Ovary (tissue), 9 donors: ENCODE results near the gene PCGF2. TPM values are rescaled to one million over a fixed set of nuclear protein-coding genes. Genes with fewer than 3 reads are reported as not detected.

Experiments
- DNase-seq, 5 donors: peaks; one replicate each; pipeline ENCODE4 v3.0.0-alpha.2; 2019 to 2020
- H3K27ac ChIP-seq, 2 donors: fragments of 200-600 bp; one replicate each; pipeline versions ENCODE4 v1.5.1 to v1.8.0; 2019 to 2022
- H3K27me3 ChIP-seq: fragments of 200-600 bp; one replicate; pipeline ENCODE4 v1.8.0; 2022
- H3K36me3 ChIP-seq: fragments of 200-600 bp; sonication (generic); one replicate; pipeline ENCODE4 v1.5.1; 2019
- H3K4me1 ChIP-seq: one replicate; pipeline ENCODE4 v1.8.1; 2013; ENCODE audit warnings: mild to moderate bottlenecking, moderate library complexity; ENCODE audit not compliant: insufficient read depth
- H3K4me3 ChIP-seq: fragments of 200-600 bp; sonication (generic); one replicate; pipeline ENCODE4 v1.5.1; 2017
- H3K9me3 ChIP-seq, 2 donors: fragments of 200-600 bp in 1 of 2; sonication (generic) in 1 of 2; one replicate each; pipeline versions ENCODE4 v1.5.1 to v1.8.1; 2013 to 2019; ENCODE audit warnings: mild to moderate bottlenecking in 1 of 2, moderate library complexity in 1 of 2
- CTCF ChIP-seq, 3 donors: fragments of 450-650 bp in 2 of 3; fragments of 200-600 bp in 1 of 3; IDR thresholded peaks; one replicate each; pipeline versions ENCODE4 v1.5.1 to v1.8.0; 2016 to 2022; ENCODE audit warnings: antibody characterized with exemption in 3 of 3, mild to moderate bottlenecking in 1 of 3
- EP300 ChIP-seq: sonication (generic); formaldehyde crosslinking; IDR thresholded peaks from one replicate; pipeline ENCODE4 v1.6.1; 2017; ENCODE audit warnings: antibody characterized with exemption
- POLR2A ChIP-seq: fragments of 450-650 bp; IDR thresholded peaks from one replicate; pipeline ENCODE4 v1.6.1; 2017; ENCODE audit warnings: antibody characterized with exemption, mild to moderate bottlenecking, moderate library complexity
- WGBS, 3 donors: extraction: QIAGEN DNeasy Blood & Tissue Kit in 1 of 3; methylation state at CpG; one replicate each; pipeline versions ENCODE4 v1.1.5 to v1.1.7; 2013 to 2017; 5-methylcytosine and 5-hydroxymethylcytosine counted together
- intact Hi-C, 4 donors: fragments of 100-400 bp; cut with DNase I; formaldehyde crosslinking; loops; one replicate each; pipeline versions ENCODE4 v1.11.0 to v1.15.1; 2022 to 2023
- polyA plus RNA-seq, 2 donors: library from polyadenylated mRNA; stranded (reverse); fragments of 200-250 nt in 1 of 2; fragments of 350-450 nt in 1 of 2; fragmentation: Illumina TruSeq in 1 of 2; extraction: RNeasy Lipid Tissue Mini Kit (QIAGEN cat#74804) in 1 of 2; gene quantifications; one replicate each; pipeline ENCODE4 v1.2.3, GENCODE V29; 2013 to 2014
- total RNA-seq, 7 donors: library from RNA; depleted of rRNA in 2 of 7; stranded (reverse); fragments of >200 nt in 2 of 7; fragmentation: NEBNext Ultra II Directional in 3 of 7; extraction: Animal tissue kit (Norgen Biotek cat#: 25700) in 3 of 7; gene quantifications; one replicate each; pipeline versions ENCODE4 v1.1.0 to v1.2.4, GENCODE V29; 2016 to 2023
- donor health status: DM: no; HTN: no; CAD: no; lungs with moderate emphysema.
- donor health status: DM: no; HTN: no; CAD: no.
- donor health status: Bipolar disorder and iron deficiency.
- donor health status: DM: yes; HTN: yes; CAD: no.
- donor health status: DM: no; HTN: no; CAD: no.
- donor health status: DM: yes; HTN: yes; CAD: no.

PCGF2 gene
- total and polyA plus RNA-seq, 9 donors, result 7.4 to 92.7 (median 62.3) TPM

DNA sequence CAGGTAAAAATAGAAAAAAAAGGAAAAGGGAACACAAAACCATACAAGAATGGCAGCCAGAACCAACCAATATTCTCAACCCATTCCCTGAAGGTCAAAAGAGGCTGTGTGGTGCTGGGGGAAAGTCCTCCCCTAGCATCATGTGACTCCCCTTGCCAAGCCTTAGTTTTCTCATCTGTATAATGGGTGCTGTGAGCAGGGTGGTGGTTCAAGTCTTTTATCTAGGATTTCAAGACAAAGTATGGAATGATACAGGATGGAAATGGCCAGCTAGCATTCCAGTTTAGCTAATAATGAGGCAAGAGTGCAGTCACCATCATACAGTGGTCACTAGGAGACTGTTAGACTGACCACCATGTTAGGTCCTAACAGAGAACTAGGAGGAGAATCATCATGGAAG lies 25.1 kb upstream of the PCGF2 start:
- TF ChIP-seq EP300 (no peak), POLR2A (no peak), CTCF (IDR thresholded peaks at IDR 0.05) (no peak)
- H3K27me3 ChIP-seq, result no peaks in the 10 kb centered on the region
- H3K4me3 ChIP-seq, result no peak overlapping the region
- H3K36me3 ChIP-seq, result no peaks in the 10 kb centered on the region
- H3K4me1 ChIP-seq, result no peaks in the 10 kb centered on the region
- no peaks in the 10 kb centered on the region for H3K9me3 ChIP-seq
- no peak overlapping the region for H3K27ac ChIP-seq
- intact Hi-C loops, result no loop called here
- DNase-seq, result no peak

GRCh38 chr17:38768417-38768816 lies 20.3 kb upstream of the PCGF2 start:
- Histone ChIP-seq H3K4me1 (no peaks in the 10 kb centered on the region), H3K4me3 (no peak overlapping the region), H3K27me3 (no peaks in the 10 kb centered on the region), H3K36me3 (no peaks in the 10 kb centered on the region), H3K27ac (no peak overlapping the region), H3K9me3 (no peaks in the 10 kb centered on the region)
- DNase-seq, result no peak
- intact Hi-C loops, result no loop called here
- WGBS, 3 donors, result 37 to 48% (median 40%) methylated on average over 6 of the region's 6 CpGs
- TF ChIP-seq CTCF (IDR thresholded peaks at IDR 0.05) (no peak), POLR2A (no peak), EP300 (no peak)

DNA sequence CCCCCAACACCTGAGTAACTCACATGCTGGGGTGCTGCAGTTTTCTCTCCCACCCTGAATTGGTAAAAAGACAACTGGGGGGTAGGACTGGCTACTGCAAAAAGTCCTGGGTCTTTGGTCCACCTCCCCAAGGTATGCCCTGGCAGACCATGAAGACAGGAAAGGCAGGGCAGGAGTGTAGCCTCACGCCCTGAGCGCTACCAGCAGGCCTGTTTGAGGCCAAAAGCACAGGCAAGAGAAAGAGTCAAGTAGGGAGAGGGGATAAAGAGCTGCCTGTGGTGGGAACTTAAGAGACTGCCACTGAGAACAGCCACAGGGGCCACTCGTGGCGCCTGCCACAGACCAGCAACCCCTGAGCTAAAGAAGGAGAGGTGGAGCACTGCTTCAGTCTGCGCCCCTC lies 18.2 kb upstream of the PCGF2 start:
- H3K27ac ChIP-seq, result no peak overlapping the region
- no peak overlapping the region for H3K4me3 ChIP-seq
- no peak for DNase-seq
- no peaks in the 10 kb centered on the region for H3K9me3 ChIP-seq
- H3K27me3 ChIP-seq, result no peaks in the 10 kb centered on the region
- H3K4me1 ChIP-seq, result no peaks in the 10 kb centered on the region
- H3K36me3 ChIP-seq, result no peaks in the 10 kb centered on the region
- TF ChIP-seq CTCF (IDR thresholded peaks at IDR 0.05), result no peak
- no peak for TF ChIP-seq EP300
- no peak for TF ChIP-seq POLR2A
- 87 to 94% (median 90%) methylated on average over 5 of the region's 5 CpGs for WGBS, 3 donors
- intact Hi-C loops, result no loop called here

DNA sequence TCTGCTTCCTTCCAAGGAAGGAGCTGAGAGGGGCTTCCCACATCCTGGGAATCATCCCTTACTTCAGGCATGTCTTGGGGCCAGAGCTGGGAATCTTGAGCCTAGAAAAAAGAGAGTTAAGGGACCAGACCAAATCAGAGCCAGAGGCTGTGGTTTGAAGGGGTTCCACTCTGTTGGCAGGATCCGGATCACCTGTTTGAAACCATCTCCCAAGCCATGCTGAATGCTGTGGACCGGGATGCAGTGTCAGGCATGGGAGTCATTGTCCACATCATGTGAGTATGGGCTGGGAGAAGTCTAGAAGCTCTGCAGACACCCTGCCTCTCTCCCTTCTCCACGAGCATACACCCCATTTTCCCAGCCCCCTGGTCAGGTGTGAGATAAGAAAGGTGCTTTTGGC lies 14.1 kb upstream of the PCGF2 start:
- no peaks in the 10 kb centered on the region for H3K9me3 ChIP-seq
- intact Hi-C loops, result no loop called here
- H3K36me3 ChIP-seq, result no peaks in the 10 kb centered on the region

More for the DNA sequence above, 14.1 kb upstream of the PCGF2 start:
- TF ChIP-seq POLR2A (no peak), CTCF (IDR thresholded peaks at IDR 0.05) (no peak), EP300 (no peak)
- Histone ChIP-seq H3K27ac (no peak overlapping the region), H3K4me1 (no peaks in the 10 kb centered on the region), H3K4me3 (no peak overlapping the region), H3K27me3 (no peaks in the 10 kb centered on the region)
- 73 to 89% (median 83%) methylated on average over 3 of the region's 3 CpGs for WGBS, 3 donors
- DNase-seq, result no peak
